NCI-H526 (cell line): ENCODE data around the gene TOX4.
A peak's percentile ranks its signal among the peaks of the same experiment; 100 is the strongest.
"Not testable (repeated sequence)": the region's sequence is repeated elsewhere in the genome, so short reads cannot be mapped to it uniquely, and the experiment has no call there.

Source experiments
- DNase-seq, 2 experiments: peaks; one replicate each; lab custom pipeline; 2025; lab: John Stamatoyannopoulos, UW

The TOX4 gene

GRCh38 chr14:21535545-21536417 is 58.8 kb downstream of the TOX4 start:
- peak in 1 of 2 experiments; percentile 13 for DNase-seq

GRCh38 chr14:21536418-21537089 is 59.6 kb downstream of the TOX4 start:
- no peak for DNase-seq

- DNase-seq: no peak
These were observed 60.1 kb downstream of the TOX4 start for GRCh38 chr14:21537090-21537424.

GRCh38 chr14:21539189-21539940 is 62.4 kb downstream of the TOX4 start:
- DNase-seq: no peak

GRCh38 chr14:21541413-21542074 is 64.5 kb downstream of the TOX4 start:
- no peak for DNase-seq

- no peak for DNase-seq
These were observed 66.5 kb downstream of the TOX4 start for GRCh38 chr14:21543521-21543960.

GRCh38 chr14:21543963-21544362 is 67.0 kb downstream of the TOX4 start:
- DNase-seq: no peak

- DNase-seq: not testable (repeated sequence)
These were observed 67.6 kb downstream of the TOX4 start for GRCh38 chr14:21544588-21544987.
